ENCODE results near the gene CHST5. TPM values are rescaled to one million over a fixed set of nuclear protein-coding genes. Genes with fewer than 3 reads are reported as not detected.
"Not testable (repeated sequence)": the region's sequence is repeated elsewhere in the genome, so short reads cannot be mapped to it uniquely, and the experiment has no call there.

Gene CHST5
- total RNA-seq, 1 donor from 2014 or later, result not detected

- no peak for DNase-seq (ENCODE audit: low spot score)
Observed at GRCh38 chr16:75514296-75514695, 21.6 kb downstream of the CHST5 start.

- no peak for DNase-seq (ENCODE audit: low spot score)
Observed at GRCh38 chr16:75506574-75506973, 29.3 kb downstream of the CHST5 start.

GRCh38 chr16:75506107-75506506 is 29.8 kb downstream of the CHST5 start:
- no peak for DNase-seq (ENCODE audit: low spot score)

- no peak for DNase-seq (ENCODE audit: low spot score)
Observed at GRCh38 chr16:75503801-75504200, 32.1 kb downstream of the CHST5 start.

GRCh38 chr16:75502916-75503605 is 32.8 kb downstream of the CHST5 start:
- DNase-seq (ENCODE audit: low spot score), result no peak

GRCh38 chr16:75501820-75502219 is 34.1 kb downstream of the CHST5 start:
- DNase-seq (ENCODE audit: low spot score), result not testable (repeated sequence)

GRCh38 chr16:75501359-75501758 is 34.5 kb downstream of the CHST5 start:
- no peak for DNase-seq (ENCODE audit: low spot score)

GRCh38 chr16:75498605-75499322 is 37.1 kb downstream of the CHST5 start:
- not testable (repeated sequence) for DNase-seq (ENCODE audit: low spot score)

- DNase-seq (ENCODE audit: low spot score), result no peak
Observed at GRCh38 chr16:75497558-75497957, 38.4 kb downstream of the CHST5 start.

- no peak for DNase-seq (ENCODE audit: low spot score)
Observed at GRCh38 chr16:75495076-75495674, 40.7 kb downstream of the CHST5 start, which contains the start of gene CHST6. CHST6 (minus strand) TSS chr16:75495441; CDS start chr16:75479828, 15,613 bp downstream.

- DNase-seq (ENCODE audit: low spot score), result no peak
Observed at GRCh38 chr16:75494661-75495075, 41.2 kb downstream of the CHST5 start.

- DNase-seq (ENCODE audit: low spot score), result no peak
Observed at GRCh38 chr16:75494184-75494583, 41.7 kb downstream of the CHST5 start.

- no peak for DNase-seq (ENCODE audit: low spot score)
Observed at GRCh38 chr16:75491876-75492275, 44.0 kb downstream of the CHST5 start.

GRCh38 chr16:75488322-75488721 is 47.6 kb downstream of the CHST5 start:
- no peak for DNase-seq (ENCODE audit: low spot score)

GRCh38 chr16:75486676-75487313 is 49.1 kb downstream of the CHST5 start:
- DNase-seq (ENCODE audit: low spot score), result no peak

GRCh38 chr16:75486014-75486675 is 49.8 kb downstream of the CHST5 start:
- no peak for DNase-seq (ENCODE audit: low spot score)

- no peak for DNase-seq (ENCODE audit: low spot score)
Observed at GRCh38 chr16:75485230-75486013, 50.5 kb downstream of the CHST5 start.

GRCh38 chr16:75483222-75483621 is 52.7 kb downstream of the CHST5 start:
- DNase-seq (ENCODE audit: low spot score), result no peak

- DNase-seq (ENCODE audit: low spot score), result no peak
Observed at GRCh38 chr16:75482434-75483205, 53.3 kb downstream of the CHST5 start.

GRCh38 chr16:75481475-75481874 is 54.4 kb downstream of the CHST5 start:
- DNase-seq (ENCODE audit: low spot score), result no peak

Measured in mesenteric fat pad (tissue), 1 donor.